Esophagus muscularis mucosa (tissue), 4 donors: ENCODE data around the gene ANKS1A. TPM values are rescaled to one million over a fixed set of nuclear protein-coding genes. Genes with fewer than 3 reads are reported as not detected.

Experiments used
- DNase-seq: peaks from one replicate; pipeline ENCODE4 v3.0.0-alpha.2; 2017; ENCODE audit errors: extremely low spot score
- H3K27ac ChIP-seq, 4 donors: fragments of 200-600 bp; sonication (generic); replicated peaks in 1 of 4; 1 replicate in 3 of 4; 2 replicates in 1 of 4; pipeline ENCODE4 v1.5.1; 2016 to 2019; ENCODE audit warnings: mild to moderate bottlenecking in 1 of 4
- H3K27me3 ChIP-seq, 4 donors: fragments of 200-600 bp; sonication (generic); one replicate each; pipeline versions ENCODE4 v1.5.1 to v1.6.0; 2016 to 2019
- H3K36me3 ChIP-seq, 4 donors: fragments of 200-600 bp; sonication (generic); one replicate each; pipeline ENCODE4 v1.5.1; 2016 to 2019
- H3K4me1 ChIP-seq, 4 donors: fragments of 200-600 bp; sonication (generic); one replicate each; pipeline ENCODE4 v1.5.1; 2016 to 2019
- H3K4me3 ChIP-seq, 4 donors: fragments of 200-600 bp; sonication (generic); 1 replicate in 2 of 4; 2 replicates in 2 of 4; pipeline ENCODE4 v1.5.1; 2016 to 2019; ENCODE audit warnings: mild to moderate bottlenecking in 4 of 4, moderate library complexity in 1 of 4
- H3K9me3 ChIP-seq, 4 donors: fragments of 200-600 bp; sonication (generic); 1 replicate in 3 of 4; 2 replicates in 1 of 4; pipeline ENCODE4 v1.5.1; 2016 to 2019
- CTCF ChIP-seq, 3 experiments: fragments of 200-600 bp in 2 of 3; fragments of 450-650 bp in 1 of 3; sonication (generic) in 2 of 3; IDR thresholded peaks; one replicate each; pipeline ENCODE4 v1.5.1; 2017 to 2019; ENCODE audit warnings: antibody characterized with exemption in 3 of 3, mild to moderate bottlenecking in 2 of 3, moderate library complexity in 1 of 3
- EP300 ChIP-seq: sonication (generic); formaldehyde crosslinking; IDR thresholded peaks from one replicate; pipeline ENCODE4 v1.6.1; 2017; ENCODE audit warnings: antibody characterized with exemption
- POLR2A ChIP-seq: fragments of 450-650 bp; IDR thresholded peaks from one replicate; pipeline ENCODE4 v1.6.1; 2017; ENCODE audit warnings: antibody characterized with exemption, moderate library complexity, mild to moderate bottlenecking, low read depth
- POLR2AphosphoS5 ChIP-seq, 2 donors: sonication (generic); formaldehyde crosslinking; IDR thresholded peaks; one replicate each; pipeline ENCODE4 v1.6.1; 2017; ENCODE audit warnings: antibody characterized with exemption in 2 of 2
- WGBS: methylation state at CpG from one replicate; pipeline ENCODE4 v1.1.5; 2018; 5-methylcytosine and 5-hydroxymethylcytosine counted together
- intact Hi-C: fragments of 100-400 bp; cut with DNase I; formaldehyde crosslinking; loops from one replicate; pipeline ENCODE4 v1.15.1; 2023
- total RNA-seq, 4 donors: library from RNA; depleted of rRNA; stranded (reverse); fragments of >200 nt; gene quantifications; one replicate each; pipeline versions ENCODE4 v1.1.0 to v1.2.1, GENCODE V29; 2016

ANKS1A gene
- total RNA-seq, 4 donors from 2014 or later: 68.3 to 132 (median 98.7) TPM

- H3K4me1 ChIP-seq: peaks cover 7 to 15% (median 10%) of the 10 kb centered on the region in 4 donors
- peak in 2 of 3 experiments; percentile 7 to 36 for TF ChIP-seq CTCF (IDR thresholded peaks at IDR 0.05)
- TF ChIP-seq POLR2A: no peak
- H3K9me3 ChIP-seq: no peaks in the 10 kb centered on the region
- no peak overlapping the region for H3K27ac ChIP-seq
- H3K27me3 ChIP-seq: no peaks in the 10 kb centered on the region
- 82% methylated on average over 11 of the region's 11 CpGs for WGBS
- H3K36me3 ChIP-seq: peaks cover 6 to 58% (median 45%) of the 10 kb centered on the region in 4 donors
- H3K4me3 ChIP-seq: no peak overlapping the region
- DNase-seq: no peak
- intact Hi-C loops: loop anchor here (10.0 kb wide), 1 partner anchor 262 kb away; no protein-coding TSS in a partner anchor
Observed at GRCh38 chr6:34982424-34982852, 93.4 kb downstream of the ANKS1A start.

- H3K4me3 ChIP-seq: no peak overlapping the region
- peaks cover 10 to 16% (median 13%) of the 10 kb centered on the region in 4 donors for H3K4me1 ChIP-seq
- no peaks in the 10 kb centered on the region for H3K27me3 ChIP-seq
- intact Hi-C loops: loop anchor here (10.0 kb wide), 1 partner anchor 260 kb away; no protein-coding TSS in a partner anchor
- no peak for TF ChIP-seq POLR2A
- TF ChIP-seq EP300: no peak
- no peak for TF ChIP-seq POLR2AphosphoS5 (IDR thresholded peaks at IDR 0.05)
- no peak for TF ChIP-seq CTCF (IDR thresholded peaks at IDR 0.05)
- 90% methylated on average over 2 of the region's 2 CpGs for WGBS
- H3K27ac ChIP-seq: no peak overlapping the region
- H3K36me3 ChIP-seq: peaks cover 6 to 66% (median 49%) of the 10 kb centered on the region in 4 donors
- DNase-seq: no peak
- no peaks in the 10 kb centered on the region for H3K9me3 ChIP-seq
Observed at GRCh38 chr6:34984416-34984815, 95.4 kb downstream of the ANKS1A start.

DNA sequence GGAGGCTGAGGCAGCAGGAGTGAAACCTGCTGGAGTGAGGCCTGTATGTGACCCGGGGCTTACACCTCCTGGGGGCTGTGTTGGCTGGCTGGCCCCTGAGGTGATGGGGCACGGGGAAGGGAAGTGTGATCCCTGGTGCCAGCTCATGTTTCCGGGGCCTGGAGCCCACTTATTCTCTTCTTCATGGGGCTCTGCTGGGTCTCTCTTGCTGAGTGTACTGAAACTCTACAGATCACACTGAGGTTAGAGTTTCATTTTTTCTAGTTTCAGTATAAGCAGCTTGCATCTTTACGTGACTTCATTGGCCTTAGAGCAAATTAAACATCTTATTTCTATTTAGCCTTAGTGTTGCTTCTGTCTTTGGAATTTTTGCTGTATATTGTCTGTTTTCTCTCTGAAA lies 96.2 kb downstream of the ANKS1A start:
- 92% methylated on average over 4 of the region's 4 CpGs for WGBS
- H3K4me3 ChIP-seq: no peak overlapping the region
- no peak overlapping the region for H3K27ac ChIP-seq
- no peaks in the 10 kb centered on the region for H3K9me3 ChIP-seq
- intact Hi-C loops: loop anchor here (10.0 kb wide), 1 partner anchor 260 kb away; no protein-coding TSS in a partner anchor
- no peaks in the 10 kb centered on the region for H3K27me3 ChIP-seq
- peaks cover 6 to 70% (median 53%) of the 10 kb centered on the region in 4 donors for H3K36me3 ChIP-seq
- peaks cover 7 to 15% (median 13%) of the 10 kb centered on the region in 4 donors for H3K4me1 ChIP-seq
- TF ChIP-seq CTCF (IDR thresholded peaks at IDR 0.05): no peak
- TF ChIP-seq POLR2A: no peak
- TF ChIP-seq POLR2AphosphoS5 (IDR thresholded peaks at IDR 0.05): no peak
- DNase-seq: no peak

GRCh38 chr6:34986845-34987246 lies 97.8 kb downstream of the ANKS1A start:
- intact Hi-C loops: loop anchor here (1.0 to 10.0 kb wide), 3 partner anchors 154 to 258 kb away; partner anchors contain the start of gene TCP11
- no peak for DNase-seq
- peaks cover 6 to 71% (median 51%) of the 10 kb centered on the region in 4 donors for H3K36me3 ChIP-seq
- peak; percentile 13 to 21 for TF ChIP-seq POLR2AphosphoS5 (IDR thresholded peaks at IDR 0.05)
- peak; percentile 77 to 91 (median 86) for TF ChIP-seq CTCF (IDR thresholded peaks at IDR 0.05)
- no peak for TF ChIP-seq POLR2A
- TF ChIP-seq EP300: no peak
- 9% methylated on average over 3 of the region's 3 CpGs for WGBS
- H3K27me3 ChIP-seq: no peaks in the 10 kb centered on the region
- H3K9me3 ChIP-seq: no peaks in the 10 kb centered on the region
- peaks cover 6 to 23% (median 22%) of the 10 kb centered on the region in 4 donors for H3K4me1 ChIP-seq
- no peak overlapping the region for H3K4me3 ChIP-seq
- peak overlapping the region in 3 of 4 donors; percentile 28 to 42 (median 35) for H3K27ac ChIP-seq
